Measurements from ENCODE around the gene LRCH3. TPM values are rescaled to one million over a fixed set of nuclear protein-coding genes. Genes with fewer than 3 reads are reported as not detected.

Gene LRCH3
- total RNA-seq, 3 donors from 2014 or later, result 41.6 to 61.0 (median 49.8) TPM

- no peak overlapping the region for H3K27ac ChIP-seq
- no peaks in the 10 kb centered on the region for H3K27me3 ChIP-seq
- no peak overlapping the region for H3K4me3 ChIP-seq
- no peaks in the 10 kb centered on the region for H3K36me3 ChIP-seq
- DNase-seq (ENCODE audit: low spot score in 2 of 2), result no peak
- no peaks in the 10 kb centered on the region for H3K9me3 ChIP-seq
- intact Hi-C loops (cut with DNase I; ENCODE audit: low total_unique reads), result no loop called here
- H3K4me1 ChIP-seq, result no peaks in the 10 kb centered on the region
- TF ChIP-seq POLR2A (IDR thresholded peaks at IDR 0.05), result no peak
- TF ChIP-seq CTCF (IDR thresholded peaks at IDR 0.05), result no peak
- TF ChIP-seq POLR2AphosphoS5 (IDR thresholded peaks at IDR 0.05), result no peak
Observed at GRCh38 chr3:197798863-197799262, 7.8 kb downstream of the LRCH3 start.

- Histone ChIP-seq H3K4me3 (no peak overlapping the region), H3K36me3 (no peaks in the 10 kb centered on the region), H3K27ac (no peak overlapping the region), H3K9me3 (no peaks in the 10 kb centered on the region), H3K4me1 (no peaks in the 10 kb centered on the region), H3K27me3 (no peaks in the 10 kb centered on the region)
- intact Hi-C loops (cut with DNase I; ENCODE audit: low total_unique reads), result no loop called here
- TF ChIP-seq POLR2AphosphoS5 (IDR thresholded peaks at IDR 0.05) (no peak), POLR2A (IDR thresholded peaks at IDR 0.05) (no peak), CTCF (IDR thresholded peaks at IDR 0.05) (no peak)
- DNase-seq (ENCODE audit: low spot score in 2 of 2), result no peak
Observed at GRCh38 chr3:197800379-197800778, 9.3 kb downstream of the LRCH3 start.

- peak in 1 of 2 donors; percentile 37 for DNase-seq (ENCODE audit: low spot score in 2 of 2)
- intact Hi-C loops (cut with DNase I; ENCODE audit: low total_unique reads), result no loop called here
- TF ChIP-seq POLR2AphosphoS5 (IDR thresholded peaks at IDR 0.05) (no peak), CTCF (IDR thresholded peaks at IDR 0.05) (no peak), POLR2A (IDR thresholded peaks at IDR 0.05) (no peak)
- Histone ChIP-seq H3K27ac (peak overlapping the region; percentile 1 to 54), H3K4me3 (no peak overlapping the region), H3K36me3 (no peaks in the 10 kb centered on the region), H3K9me3 (no peaks in the 10 kb centered on the region), H3K27me3 (no peaks in the 10 kb centered on the region), H3K4me1 (no peaks in the 10 kb centered on the region)
Observed at GRCh38 chr3:197801891-197802778, 11.1 kb downstream of the LRCH3 start.

GRCh38 chr3:197802779-197803459 lies 11.9 kb downstream of the LRCH3 start:
- TF ChIP-seq POLR2A (IDR thresholded peaks at IDR 0.05) (no peak), CTCF (IDR thresholded peaks at IDR 0.05) (no peak), POLR2AphosphoS5 (IDR thresholded peaks at IDR 0.05) (no peak)
- no peak for DNase-seq (ENCODE audit: low spot score in 2 of 2)
- H3K27me3 ChIP-seq, result no peaks in the 10 kb centered on the region
- no peaks in the 10 kb centered on the region for H3K4me1 ChIP-seq
- no peaks in the 10 kb centered on the region for H3K36me3 ChIP-seq
- no peak overlapping the region for H3K4me3 ChIP-seq
- intact Hi-C loops (cut with DNase I; ENCODE audit: low total_unique reads), result no loop called here
- peak overlapping the region in 1 of 2 donors; percentile 54 for H3K27ac ChIP-seq
- no peaks in the 10 kb centered on the region for H3K9me3 ChIP-seq

GRCh38 chr3:197804511-197804910 lies 13.5 kb downstream of the LRCH3 start:
- Histone ChIP-seq H3K27me3 (no peaks in the 10 kb centered on the region), H3K4me1 (no peaks in the 10 kb centered on the region), H3K36me3 (no peaks in the 10 kb centered on the region), H3K4me3 (no peak overlapping the region), H3K9me3 (no peaks in the 10 kb centered on the region), H3K27ac (no peak overlapping the region)
- DNase-seq (ENCODE audit: low spot score in 2 of 2), result no peak
- TF ChIP-seq POLR2A (IDR thresholded peaks at IDR 0.05), result no peak
- TF ChIP-seq CTCF (IDR thresholded peaks at IDR 0.05), result no peak
- TF ChIP-seq POLR2AphosphoS5 (IDR thresholded peaks at IDR 0.05), result no peak
- intact Hi-C loops (cut with DNase I; ENCODE audit: low total_unique reads), result no loop called here
